ENCODE measurements around the gene CES2. TPM values are rescaled to one million over a fixed set of nuclear protein-coding genes. Genes with fewer than 3 reads are reported as not detected.

Gene CES2
- total and polyA plus RNA-seq, 2 donors (not counting 3 experiments of a cell fraction or from before 2014, with no cell fraction given) = 19.1 to 28.8 TPM

- DNase-seq (ENCODE audit: low read depth, low spot score) = no peak
- Histone ChIP-seq H4K20me1 (replicated peaks; ENCODE audit: control insufficient read depth, extremely low read depth, insufficient read depth, low read length) (no peaks in the 10 kb centered on the region), H3K79me2 (ENCODE audit: control insufficient read depth, insufficient read depth, low read length) (no peaks in the 10 kb centered on the region), H3K4me3 (replicated peaks in 1 of 3; ENCODE audit: insufficient read depth in 1 of 3, low read depth in 1 of 3, low read length in 3 of 3) (no peak overlapping the region), H3K36me3 (ENCODE audit: control insufficient read depth in 2 of 2, extremely low read depth in 1 of 2, insufficient read depth in 2 of 2, low read length in 2 of 2) (no peaks in the 10 kb centered on the region), H3K4me2 (ENCODE audit: insufficient read depth, low read length) (no peak overlapping the region), H2AFZ (ENCODE audit: low read depth, low read length) (no peak overlapping the region), H3K27ac (ENCODE audit: insufficient read depth, low read depth, low read length) (no peak overlapping the region), H3K9ac (replicated peaks; ENCODE audit: extremely low read depth, insufficient read depth, low read length) (no peak overlapping the region), H3K27me3 (ENCODE audit: control insufficient read depth in 2 of 2, insufficient read depth in 2 of 2, low read length in 2 of 2) (no peaks in the 10 kb centered on the region), H3K4me1 (ENCODE audit: control insufficient read depth, extremely low read depth, insufficient read depth, low read length) (no peaks in the 10 kb centered on the region), H3K9me1 (replicated peaks; ENCODE audit: control insufficient read depth, extremely low read depth, insufficient read depth, low read length) (no peaks in the 10 kb centered on the region), H3K9me3 (replicated peaks; ENCODE audit: control insufficient read depth, insufficient read depth, low read length) (no peaks in the 10 kb centered on the region)
- FAIRE-seq = no peak
- ChIA-PET POLR2A (no interaction called here), CTCF (interaction anchor here (0.9 to 1.7 kb wide), 6 partner anchors 10 to 248 kb away, joined by 3 to 7 read pairs (median 3); partner anchors contain the start of gene CDH16)
- no peak for TF ChIP-seq CTCF (IDR thresholded peaks at IDR 0.05; ENCODE audit: extremely low read depth in 1 of 2, insufficient read depth in 1 of 2, low read depth in 1 of 2, low read length in 2 of 2)
- TF ChIP-seq, protein P1, sequence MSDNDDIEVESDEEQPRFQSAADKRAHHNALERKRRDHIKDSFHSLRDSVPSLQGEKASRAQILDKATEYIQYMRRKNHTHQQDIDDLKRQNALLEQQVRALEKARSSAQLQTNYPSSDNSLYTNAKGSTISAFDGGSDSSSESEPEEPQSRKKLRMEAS (IDR thresholded peaks at IDR 0.05; ENCODE audit: insufficient read depth, insufficient read length) = no peak
- TF ChIP-seq POLR2A (IDR thresholded peaks at IDR 0.05; ENCODE audit: low read depth, low read length) = no peak
- TF ChIP-seq FOS (IDR thresholded peaks at IDR 0.05; ENCODE audit: borderline replicate concordance, insufficient read depth, low read length) = no peak
- TF ChIP-seq JUN (IDR thresholded peaks at IDR 0.05; ENCODE audit: borderline replicate concordance, insufficient read depth, insufficient read length, low read depth) = no peak
- TF ChIP-seq POLR2AphosphoS5 (IDR thresholded peaks at IDR 0.05; ENCODE audit: insufficient read depth, low read depth, low read length) = no peak
- no peak for TF ChIP-seq GATA2 (IDR thresholded peaks at IDR 0.05; ENCODE audit: insufficient read depth, insufficient read length, low read depth, low read length)
- TF ChIP-seq MYC (IDR thresholded peaks at IDR 0.05; ENCODE audit: low read depth, low read length) = no peak
- no peak for TF ChIP-seq EZH2 (IDR thresholded peaks at IDR 0.05; ENCODE audit: borderline replicate concordance, low read depth, low read length, severe bottlenecking)
- intact Hi-C loops (cut with micrococcal nuclease) (no loop called here), dilution Hi-C loops (cut with MboI; ENCODE audit: extremely low pct_ligation_motif_present, low sequenced_read_pairs) (no loop called here)
- no TSS peak for BruUV-seq (replicated peaks)
Observed at GRCh38 chr16:66906916-66907836, 28.1 kb upstream of the CES2 start.

Data from endothelial cell of umbilical vein (primary cell).